NCI-H1105 treated with DMSO at 0.1 percent for 48 hours (cell line): Measurements from ENCODE around the gene CBLIF.
"Not testable (repeated sequence)": the region's sequence is repeated elsewhere in the genome, so short reads cannot be mapped to it uniquely, and the experiment has no call there.

Experiments used
- DNase-seq: peaks from one replicate; lab custom pipeline; 2025; lab: John Stamatoyannopoulos, UW

The CBLIF gene

DNA sequence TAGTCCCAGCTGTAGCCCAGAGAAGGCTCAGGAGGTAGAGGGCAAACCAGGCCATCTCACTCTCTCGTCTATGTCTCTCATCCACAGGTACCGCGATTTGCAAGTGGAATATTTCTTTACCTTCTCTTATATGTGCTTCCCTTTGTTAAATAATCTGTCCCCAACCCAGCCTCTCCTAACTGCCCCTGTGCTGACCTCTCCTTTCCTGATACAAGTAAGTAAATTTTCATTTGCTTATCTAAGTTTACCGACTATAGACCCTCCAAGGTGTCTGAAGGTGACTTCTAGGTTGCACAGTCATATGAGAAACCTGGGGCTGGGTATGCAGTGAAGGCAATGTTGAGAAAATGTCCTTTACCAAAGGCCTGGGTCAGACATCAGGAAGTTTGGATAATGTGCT, at the start of gene CBLIF:
TSS of gene CBLIF (minus strand) at position 101 of the 400 bp plus-strand sequence. CDS start at position 55, 46 bp downstream.
- no peak for DNase-seq

- no peak for DNase-seq
Measured at GRCh38 chr11:59894616-59895015, 49.3 kb upstream of the CBLIF start.

GRCh38 chr11:59891781-59892181, 46.5 kb upstream of the CBLIF start:
- DNase-seq = no peak

DNA sequence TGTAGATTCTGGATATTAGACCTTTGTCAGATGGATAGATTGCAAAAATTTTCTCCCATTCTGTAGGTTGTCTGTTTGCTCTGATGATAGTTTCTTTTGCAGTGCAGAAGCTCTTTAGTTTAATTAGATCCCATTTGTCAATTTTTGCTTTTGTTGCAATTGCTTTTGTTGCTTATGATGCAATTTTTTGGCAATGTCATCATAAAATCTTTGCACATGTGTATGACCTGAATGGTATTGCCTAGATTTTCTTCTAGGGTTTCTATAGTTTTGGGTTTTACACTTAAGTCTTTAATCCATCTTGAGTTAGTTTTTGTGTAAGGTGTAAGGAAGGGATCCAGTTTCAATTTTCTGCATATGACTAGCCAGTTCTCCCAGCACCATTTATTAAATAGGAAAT, 41.9 kb upstream of the CBLIF start:
- not testable (repeated sequence) for DNase-seq

- no peak for DNase-seq
Measured at GRCh38 chr11:59883597-59883996, 38.3 kb upstream of the CBLIF start.

DNA sequence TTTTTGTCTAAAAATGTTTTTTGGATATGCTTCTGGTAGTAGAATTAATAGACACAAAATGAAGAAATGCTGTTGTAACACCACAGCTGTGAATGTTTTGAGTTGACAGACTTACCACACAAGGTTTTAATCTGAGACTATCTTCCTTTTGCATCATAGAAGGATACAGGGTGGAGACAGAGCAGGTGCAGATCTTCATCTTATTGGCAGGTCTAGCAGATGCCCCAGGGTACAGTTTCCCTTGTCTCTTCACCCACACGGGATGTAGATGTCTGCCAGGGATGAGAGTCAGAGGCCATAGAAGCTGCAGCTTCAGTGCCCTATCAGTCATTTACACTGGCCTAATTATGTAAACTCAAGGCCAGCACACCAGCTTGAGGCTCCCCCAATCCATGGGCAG, 34.3 kb upstream of the CBLIF start:
- DNase-seq = no peak

DNA sequence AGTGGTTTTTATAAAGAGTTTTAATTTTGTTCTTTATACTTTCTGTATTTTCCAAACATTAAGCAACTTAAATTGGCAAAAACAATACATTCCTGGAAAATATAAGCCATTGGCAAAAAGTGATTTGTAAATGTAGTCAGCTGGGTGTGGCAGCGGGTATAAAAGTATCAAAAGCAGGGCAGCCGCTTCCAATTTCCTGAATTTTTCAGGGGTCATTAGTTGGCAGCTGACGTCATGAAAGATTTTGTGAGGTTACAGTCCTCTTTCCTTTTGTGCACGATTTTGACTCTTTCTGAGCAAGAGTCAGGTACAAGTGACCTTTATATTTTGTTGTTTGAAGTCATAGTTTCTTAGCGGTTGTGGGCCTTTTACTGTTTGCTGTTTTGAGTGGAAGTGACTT, 33.3 kb upstream of the CBLIF start, which contains the start of gene OOSP3:
TSS of gene OOSP3 (plus strand) at position 208 of the 400 bp plus-strand sequence. CDS start at position 235, 27 bp downstream.
- DNase-seq = no peak

DNA sequence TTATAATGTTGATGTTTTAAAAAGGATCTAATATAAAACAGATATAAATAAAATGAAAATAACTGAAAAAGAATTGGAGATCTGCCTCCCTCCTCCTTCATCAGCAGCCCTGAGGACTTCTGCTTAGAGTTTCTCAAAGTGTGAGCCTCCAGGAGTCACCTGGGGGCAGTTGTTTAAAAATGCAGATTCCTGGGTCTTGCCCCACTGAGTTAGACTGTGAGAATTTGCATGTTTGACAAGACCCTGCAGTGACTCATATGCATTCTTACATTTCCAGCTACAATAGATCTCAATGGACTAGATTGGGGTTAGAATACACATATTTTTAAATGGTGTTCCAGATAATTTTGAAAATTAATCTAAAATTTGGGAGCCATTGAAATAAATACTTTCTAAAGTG, 32.5 kb upstream of the CBLIF start:
- DNase-seq = no peak

DNA sequence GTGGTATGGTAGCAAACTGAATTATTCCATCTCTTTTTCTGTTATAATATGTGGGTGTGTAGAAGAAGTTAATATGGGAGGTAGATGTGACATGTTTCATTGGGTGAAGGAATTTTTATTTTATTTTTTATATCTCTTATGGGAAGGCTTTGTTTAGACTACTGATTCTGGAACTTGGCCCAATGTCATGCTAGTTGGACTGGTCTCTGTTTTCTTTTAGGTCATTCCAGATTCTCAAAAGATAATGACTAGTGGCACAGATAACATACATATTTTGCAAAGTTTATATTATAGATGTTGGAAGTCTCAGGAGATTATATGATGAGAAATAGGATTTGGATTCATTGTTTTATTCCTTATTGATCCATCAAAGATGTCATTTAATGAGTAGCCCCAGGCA, 32.0 kb upstream of the CBLIF start:
- DNase-seq = no peak

GRCh38 chr11:59875856-59876519, 30.7 kb upstream of the CBLIF start:
- no peak for DNase-seq

GRCh38 chr11:59872076-59872475, 26.8 kb upstream of the CBLIF start:
- DNase-seq = no peak

GRCh38 chr11:59867946-59868345, 22.6 kb upstream of the CBLIF start:
- DNase-seq = no peak

- DNase-seq = no peak
Measured at GRCh38 chr11:59866836-59867235, 21.5 kb upstream of the CBLIF start.

DNA sequence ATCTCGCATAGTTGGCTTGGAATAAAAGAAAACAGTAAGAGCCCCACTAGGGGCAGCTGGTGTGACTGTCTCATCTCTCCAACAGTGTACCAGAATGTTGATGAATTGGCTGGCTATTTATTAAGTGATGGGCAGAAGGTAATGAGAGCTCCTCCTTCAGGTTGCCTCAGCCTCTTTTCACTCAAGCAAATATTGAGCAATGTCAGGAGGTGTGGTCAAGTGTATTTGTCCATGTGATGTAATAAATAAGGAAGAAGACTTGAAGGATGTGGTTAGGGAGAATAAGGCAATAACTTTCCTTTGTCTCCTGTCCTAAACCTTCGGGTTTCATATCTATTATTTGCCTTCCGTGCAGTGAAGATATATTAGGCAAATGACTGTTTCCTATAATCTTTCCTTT, 21.1 kb upstream of the CBLIF start, which contains the start of gene TCN1:
TSS of gene TCN1 (minus strand) at position 91 of the 400 bp plus-strand sequence. CDS start at position 74, 17 bp downstream.
- no peak for DNase-seq

- no peak for DNase-seq
Measured at GRCh38 chr11:59865031-59865430, 19.7 kb upstream of the CBLIF start.

- no peak for DNase-seq
Measured at GRCh38 chr11:59862252-59862651, 17.0 kb upstream of the CBLIF start.

- DNase-seq = no peak
Measured at GRCh38 chr11:59859673-59860072, 14.4 kb upstream of the CBLIF start.

DNA sequence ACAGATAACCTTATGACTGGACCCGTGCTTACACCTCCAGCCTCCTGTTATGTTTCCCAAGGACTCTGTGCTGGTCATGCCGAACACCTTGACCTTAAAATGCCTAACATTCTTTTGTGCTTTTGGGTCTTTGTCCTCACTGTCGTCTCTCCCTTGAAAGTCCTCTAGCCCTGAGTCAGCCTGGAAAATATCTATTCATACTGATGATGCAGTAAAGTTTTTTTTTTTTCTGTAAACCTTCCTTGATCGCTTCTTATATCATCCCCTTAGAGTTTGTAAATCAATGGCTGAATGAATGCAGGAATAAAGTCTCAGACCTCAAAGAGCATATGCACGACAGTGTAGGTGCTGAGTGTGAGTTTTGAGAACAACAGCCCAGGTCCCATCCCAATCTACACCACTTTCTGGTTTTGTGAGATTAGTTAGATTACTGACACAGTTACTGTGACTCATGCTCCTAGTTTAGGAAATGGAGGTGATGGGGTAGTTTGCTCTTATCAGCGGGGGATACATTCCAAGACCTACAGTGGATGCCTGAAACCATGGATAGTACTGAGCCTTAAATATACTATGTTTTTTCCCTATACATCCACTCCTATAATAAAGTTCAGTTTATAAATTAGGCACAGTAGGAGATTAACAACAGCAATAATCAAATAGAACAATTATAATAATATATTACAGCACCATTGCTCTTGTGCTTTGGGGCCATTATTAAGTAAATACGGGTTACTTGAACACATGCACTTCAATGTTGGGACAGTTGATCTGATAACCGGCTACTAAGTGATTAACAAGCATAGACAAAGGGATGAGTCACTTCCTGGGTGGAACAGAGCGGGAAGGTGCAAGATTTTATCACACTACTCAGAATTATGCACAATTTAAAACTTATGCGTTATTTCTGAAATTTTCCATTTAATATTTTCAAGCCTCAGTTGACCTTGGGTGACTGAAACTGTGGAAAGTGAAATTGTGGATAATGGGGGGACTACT, 12.4 kb upstream of the CBLIF start:
- DNase-seq = no peak

DNA sequence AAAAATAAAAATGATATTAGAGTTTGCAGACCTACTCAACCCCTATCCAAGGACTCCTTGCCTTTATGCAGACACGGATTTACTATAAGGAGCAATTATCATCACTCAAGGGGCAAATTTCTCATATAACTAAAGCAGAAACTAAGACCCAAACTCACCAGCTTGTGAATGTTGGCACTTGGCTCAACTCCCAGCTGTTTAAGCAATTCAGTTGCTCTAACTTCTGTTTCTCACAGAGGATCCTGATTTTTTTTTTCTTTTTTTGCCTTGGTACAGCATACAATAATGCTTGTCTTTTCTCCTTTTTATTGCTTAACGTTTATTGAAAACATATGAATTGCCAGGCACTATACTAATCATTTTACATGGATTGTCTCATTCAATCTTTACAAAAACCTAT, 9.6 kb upstream of the CBLIF start:
- DNase-seq = no peak

DNA sequence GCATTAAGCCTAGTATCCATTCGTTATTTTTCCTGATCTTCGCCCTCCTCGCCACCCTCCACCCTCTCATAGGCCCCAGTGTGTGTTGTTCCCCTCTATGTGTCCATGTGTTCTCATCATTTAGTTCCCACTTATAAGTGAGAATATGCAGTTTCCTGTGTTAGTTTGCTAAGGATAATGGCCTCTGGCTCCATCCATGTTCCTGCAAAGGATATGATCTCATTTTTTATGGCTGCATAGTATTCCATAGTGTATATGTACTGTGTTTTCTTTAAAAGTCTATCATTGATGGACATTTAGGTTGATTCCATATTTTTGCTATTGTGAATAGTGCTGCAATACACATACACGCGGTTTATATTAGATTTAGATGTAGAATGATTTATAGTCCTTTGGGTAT, 6.1 kb upstream of the CBLIF start:
- not testable (repeated sequence) for DNase-seq

- DNase-seq = not testable (repeated sequence)
Measured at GRCh38 chr11:59849551-59849950, 4.3 kb upstream of the CBLIF start.

DNA sequence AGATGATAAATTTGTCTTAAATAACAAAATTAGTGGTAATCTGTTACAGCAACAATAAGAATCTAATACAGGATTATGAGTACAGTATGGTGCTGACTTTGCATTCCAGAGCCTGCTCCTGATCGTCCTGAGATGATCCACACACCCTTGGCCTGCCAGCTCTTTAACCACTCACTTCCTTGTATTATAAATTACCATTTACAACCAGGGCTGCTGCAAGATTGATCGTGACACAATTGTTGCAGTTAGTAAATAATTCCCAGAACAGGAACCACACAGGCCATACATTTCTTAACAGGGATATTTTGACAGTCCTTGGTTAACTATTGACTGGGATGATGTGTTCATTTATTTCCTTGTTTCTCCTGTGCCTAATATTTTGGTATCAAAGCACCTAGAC, 3.8 kb upstream of the CBLIF start:
- no peak for DNase-seq

GRCh38 chr11:59848439-59848838, 3.1 kb upstream of the CBLIF start:
- not testable (repeated sequence) for DNase-seq
